Naive thymus-derived CD8-positive, alpha-beta T cell (primary cell): Measurements from ENCODE around the gene SGCD. TPM values are rescaled to one million over a fixed set of nuclear protein-coding genes. Genes with fewer than 3 reads are reported as not detected.

Source experiments
- ATAC-seq, 2 donors: fragments of 150-1000 bp; cut with Tn5 transposase in 1 of 2; sonication (Bioruptor Pico), chemical (Tn5 transposase) in 1 of 2; 1 replicate in 1 of 2; 2 replicates in 1 of 2; pipeline ENCODE4 v1.10.0; 2021; ENCODE audit warnings: mild to moderate bottlenecking in 2 of 2, moderate library complexity in 2 of 2
- POLR2A ChIA-PET: fragments of 350-600 bp; sonication (Branson Sonifier 250); formaldehyde crosslinking; loops from one replicate; lab custom pipeline; 2021; ENCODE audit warnings: antibody characterized with exemption; lab: Charles Lee
- DNase-seq, 10 donors: peaks; one replicate each; pipeline versions ENCODE4 v3.0.0 to v3.0.0-alpha.2; 2020 to 2022
- H3K27ac Mint-ChIP-seq, 10 donors: one replicate each; pipeline ENCODE4 v1.8.0; 2020 to 2022; ENCODE audit warnings: mild to moderate bottlenecking in 10 of 10, mixed read lengths in 10 of 10, moderate library complexity in 4 of 10, inconsistent platforms in 1 of 10
- H3K27me3 Mint-ChIP-seq, 5 donors: one replicate each; pipeline ENCODE4 v1.8.0; 2021 to 2022; ENCODE audit warnings: mixed read lengths in 5 of 5
- H3K36me3 Mint-ChIP-seq, 3 donors: one replicate each; pipeline ENCODE4 v1.8.0; 2020 to 2022; ENCODE audit warnings: mixed read lengths in 3 of 3, mild to moderate bottlenecking in 2 of 3, inconsistent platforms in 1 of 3
- H3K4me1 Mint-ChIP-seq, 4 donors: one replicate each; pipeline ENCODE4 v1.8.0; 2021 to 2022; ENCODE audit warnings: mixed read lengths in 4 of 4
- H3K4me3 Mint-ChIP-seq, 10 donors: one replicate each; pipeline ENCODE4 v1.8.0; 2020 to 2022; ENCODE audit warnings: mild to moderate bottlenecking in 10 of 10, mixed read lengths in 10 of 10, moderate library complexity in 6 of 10, inconsistent platforms in 1 of 10
- H3K9me3 Mint-ChIP-seq, 9 donors: one replicate each; pipeline ENCODE4 v1.8.0; 2020 to 2022; ENCODE audit warnings: mixed read lengths in 9 of 9, mild to moderate bottlenecking in 3 of 9, inconsistent platforms in 1 of 9, moderate library complexity in 1 of 9
- polyA plus RNA-seq, 3 donors: library from polyadenylated mRNA; unstranded; fragments of 300-500 nt; fragmentation: Illumina TruSeq; gene quantifications; one replicate each; pipeline ENCODE4 v1.2.3, GENCODE V29; 2021
- total RNA-seq, 8 experiments: library from RNA in 2 of 8; stranded (reverse) in 2 of 8; gene quantifications; one replicate each; pipeline ENCODE4 v1.2.3 and lab custom pipeline; 2021 to 2026

SGCD gene
- total and polyA plus RNA-seq, 5 experiments from 2014 or later: 0.18 to 2.0 TPM; not detected in 3

DNA sequence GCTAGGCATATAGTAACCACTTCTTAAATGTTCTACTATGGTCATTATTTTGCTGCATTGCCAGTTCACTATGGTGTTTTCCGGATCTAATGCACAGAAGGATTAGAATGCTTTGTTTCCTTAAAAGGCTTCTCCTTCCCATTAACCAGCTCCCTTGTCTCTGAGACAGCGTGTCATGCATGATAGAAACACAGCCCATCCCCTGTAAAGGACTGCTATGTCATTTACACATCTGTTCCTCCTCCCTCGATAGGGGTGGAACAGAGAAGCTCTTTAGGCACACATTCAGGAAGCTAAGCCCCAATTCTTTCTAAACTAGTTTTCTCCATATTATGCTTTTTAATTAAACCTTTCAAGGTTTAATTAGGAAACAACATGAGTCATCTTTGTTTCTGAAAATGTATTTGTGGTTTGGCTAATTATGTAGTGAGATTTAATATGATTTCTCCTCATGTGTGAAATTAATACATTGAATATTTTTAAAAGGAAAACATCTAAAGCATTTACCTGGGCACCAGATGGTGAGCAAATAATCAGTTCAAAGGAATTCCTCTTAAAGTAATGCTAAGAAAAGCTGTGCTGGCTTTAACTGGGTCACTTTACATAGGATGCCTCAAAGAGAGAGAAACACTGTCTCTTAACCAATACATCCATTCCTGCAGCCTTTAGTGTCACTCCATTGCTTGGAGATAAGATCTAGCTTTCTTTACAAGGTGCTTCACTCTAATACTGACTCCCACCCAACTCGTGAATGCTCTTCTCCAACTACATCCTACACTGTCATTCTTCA lies 389.8 kb downstream of the SGCD start:
- DNase-seq (no peak), ATAC-seq (no peak)
- POLR2A ChIA-PET: no interaction called here
- Mint-ChIP-seq H3K27ac (no peak overlapping the region), H3K36me3 (no peaks in the 10 kb centered on the region), H3K4me1 (peaks cover 0 to 2% (median 0%) of the 10 kb centered on the region in 4 donors), H3K4me3 (no peak overlapping the region), H3K27me3 (peaks cover 2 to 24% (median 4%) of the 10 kb centered on the region in 5 donors), H3K9me3 (no peaks in the 10 kb centered on the region)

DNA sequence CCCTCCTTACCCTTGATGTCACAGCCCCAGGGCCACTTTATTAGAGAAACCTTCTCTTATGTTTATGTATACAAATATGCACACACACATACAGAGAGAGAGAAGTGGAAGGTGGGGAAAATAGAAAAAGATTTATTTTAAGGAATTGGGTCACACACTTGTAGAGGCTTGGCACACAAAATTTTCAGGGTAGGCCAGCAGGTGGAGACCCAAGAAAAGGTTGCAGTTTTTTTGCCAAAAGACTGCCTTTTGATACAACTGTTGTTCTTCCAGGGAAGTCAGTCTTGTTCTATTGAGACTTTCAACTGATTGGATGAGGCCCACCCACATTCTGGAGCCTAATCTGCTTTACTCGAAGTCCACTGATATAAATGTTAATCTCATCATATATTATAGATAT lies 392.0 kb downstream of the SGCD start:
- Mint-ChIP-seq H3K27ac (no peak overlapping the region), H3K36me3 (no peaks in the 10 kb centered on the region), H3K4me1 (no peaks in the 10 kb centered on the region), H3K9me3 (no peaks in the 10 kb centered on the region), H3K4me3 (no peak overlapping the region), H3K27me3 (peaks cover 0 to 10% (median 4%) of the 10 kb centered on the region in 5 donors)
- ATAC-seq (no peak), DNase-seq (no peak)
- POLR2A ChIA-PET: no interaction called here

DNA sequence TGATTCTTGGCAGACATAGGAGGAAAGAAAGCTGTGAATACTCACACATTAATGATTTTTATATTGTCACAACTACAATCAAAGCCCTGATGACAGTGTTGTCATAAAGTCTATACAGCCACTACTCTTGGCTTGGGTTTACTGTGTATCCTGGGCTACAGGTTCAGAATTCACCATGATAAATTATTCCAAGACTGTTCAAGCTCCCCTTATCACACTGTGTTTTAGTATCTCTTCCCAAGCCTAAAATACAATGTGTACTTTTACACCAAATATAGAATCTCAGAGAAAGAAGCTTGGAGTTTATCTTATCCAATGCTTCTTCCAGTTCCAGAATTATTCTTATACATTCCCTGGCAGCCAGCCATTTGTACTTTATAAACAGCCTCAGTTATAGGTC lies 395.4 kb downstream of the SGCD start:
- no peak for DNase-seq
- Mint-ChIP-seq H3K4me3 (no peak overlapping the region), H3K9me3 (no peaks in the 10 kb centered on the region), H3K27me3 (peaks cover 0 to 17% (median 5%) of the 10 kb centered on the region in 5 donors), H3K27ac (no peak overlapping the region), H3K4me1 (no peaks in the 10 kb centered on the region), H3K36me3 (no peaks in the 10 kb centered on the region)
- ATAC-seq: no peak
- POLR2A ChIA-PET: no interaction called here

DNA sequence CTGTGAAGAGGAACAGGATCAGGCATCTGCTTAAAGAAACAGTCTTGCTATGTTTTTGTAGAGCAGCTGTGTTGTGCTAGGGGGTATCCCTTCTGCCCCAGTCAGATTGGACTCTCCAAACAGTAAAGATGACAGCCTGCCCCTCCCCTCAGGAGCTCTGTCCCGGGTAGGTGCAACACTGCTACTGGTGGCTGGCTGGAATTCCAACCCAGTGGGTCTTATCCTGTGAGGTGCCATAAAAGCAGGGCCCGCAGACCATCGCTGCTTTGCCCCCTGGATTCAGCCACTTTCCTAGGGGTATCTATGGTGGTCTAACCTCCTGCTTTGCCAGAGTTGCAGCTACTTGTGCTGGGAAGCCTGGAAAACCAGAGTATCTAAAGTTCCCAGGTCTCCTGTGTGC lies 408.5 kb downstream of the SGCD start:
- H3K27me3 Mint-ChIP-seq: peaks cover 0 to 12% (median 2%) of the 10 kb centered on the region in 5 donors
- peak in 1 of 10 donors; percentile 59 for DNase-seq
- no peak overlapping the region for H3K27ac Mint-ChIP-seq
- no peaks in the 10 kb centered on the region for H3K4me1 Mint-ChIP-seq
- H3K9me3 Mint-ChIP-seq: no peaks in the 10 kb centered on the region
- POLR2A ChIA-PET: no interaction called here
- H3K4me3 Mint-ChIP-seq: no peak overlapping the region
- ATAC-seq: no peak
- H3K36me3 Mint-ChIP-seq: peaks cover 0 to 3% (median 0%) of the 10 kb centered on the region in 3 donors

DNA sequence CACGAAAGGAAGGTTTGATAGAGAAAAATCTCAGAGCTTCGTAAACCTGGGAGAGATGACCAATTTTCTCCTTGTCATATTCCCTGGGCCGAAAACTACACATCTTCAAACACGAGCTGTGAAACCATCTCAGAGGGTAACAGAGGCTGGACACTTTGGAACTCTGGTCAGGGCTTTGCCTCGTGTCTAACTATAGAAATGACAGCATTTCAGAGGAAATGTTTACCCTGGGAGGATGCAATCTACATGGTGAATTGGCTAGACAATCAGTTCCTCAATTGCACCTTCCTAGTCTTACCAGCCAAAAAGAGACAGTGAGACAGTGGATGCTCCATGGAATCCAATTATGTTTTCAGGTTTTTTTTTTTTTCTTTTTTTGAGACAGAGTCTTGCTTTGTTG lies 414.6 kb downstream of the SGCD start:
- Mint-ChIP-seq H3K4me1 (no peaks in the 10 kb centered on the region), H3K27ac (no peak overlapping the region), H3K27me3 (peaks cover 0 to 19% (median 11%) of the 10 kb centered on the region in 5 donors), H3K4me3 (no peak overlapping the region), H3K9me3 (peaks cover 0 to 9% (median 0%) of the 10 kb centered on the region in 9 donors), H3K36me3 (peaks cover 0 to 7% (median 0%) of the 10 kb centered on the region in 3 donors)
- no peak for ATAC-seq
- no peak for DNase-seq
- POLR2A ChIA-PET: no interaction called here

DNA sequence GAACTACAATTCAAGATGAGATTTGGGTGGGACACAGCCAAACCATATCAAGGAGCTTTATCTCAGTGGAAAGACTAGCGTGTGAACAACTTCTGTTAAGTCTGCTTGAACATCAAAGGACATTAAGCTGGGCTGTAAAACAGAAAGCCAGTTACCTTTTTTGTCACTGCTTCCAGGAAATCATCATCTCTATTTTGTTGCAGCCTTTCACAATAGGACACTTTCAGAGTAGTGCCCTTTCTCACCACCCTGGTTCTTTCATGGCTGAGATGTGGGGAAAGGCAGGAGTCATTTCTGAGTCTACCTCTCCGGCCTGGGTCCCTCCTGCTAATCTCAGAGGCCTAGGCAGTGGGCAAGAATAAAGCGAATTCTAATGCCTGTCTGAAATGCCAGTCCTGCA lies 426.9 kb downstream of the SGCD start:
- no peaks in the 10 kb centered on the region for H3K36me3 Mint-ChIP-seq
- no peak overlapping the region for H3K4me3 Mint-ChIP-seq
- peaks cover 0 to 2% (median 0%) of the 10 kb centered on the region in 5 donors for H3K27me3 Mint-ChIP-seq
- peaks cover 2 to 11% (median 10%) of the 10 kb centered on the region in 4 donors for H3K4me1 Mint-ChIP-seq
- POLR2A ChIA-PET: no interaction called here
- H3K27ac Mint-ChIP-seq: peak overlapping the region in 5 of 10 donors; percentile 0 to 71 (median 17)
- no peak for ATAC-seq
- H3K9me3 Mint-ChIP-seq: no peaks in the 10 kb centered on the region
- peak in 1 of 10 donors; percentile 4 for DNase-seq

DNA sequence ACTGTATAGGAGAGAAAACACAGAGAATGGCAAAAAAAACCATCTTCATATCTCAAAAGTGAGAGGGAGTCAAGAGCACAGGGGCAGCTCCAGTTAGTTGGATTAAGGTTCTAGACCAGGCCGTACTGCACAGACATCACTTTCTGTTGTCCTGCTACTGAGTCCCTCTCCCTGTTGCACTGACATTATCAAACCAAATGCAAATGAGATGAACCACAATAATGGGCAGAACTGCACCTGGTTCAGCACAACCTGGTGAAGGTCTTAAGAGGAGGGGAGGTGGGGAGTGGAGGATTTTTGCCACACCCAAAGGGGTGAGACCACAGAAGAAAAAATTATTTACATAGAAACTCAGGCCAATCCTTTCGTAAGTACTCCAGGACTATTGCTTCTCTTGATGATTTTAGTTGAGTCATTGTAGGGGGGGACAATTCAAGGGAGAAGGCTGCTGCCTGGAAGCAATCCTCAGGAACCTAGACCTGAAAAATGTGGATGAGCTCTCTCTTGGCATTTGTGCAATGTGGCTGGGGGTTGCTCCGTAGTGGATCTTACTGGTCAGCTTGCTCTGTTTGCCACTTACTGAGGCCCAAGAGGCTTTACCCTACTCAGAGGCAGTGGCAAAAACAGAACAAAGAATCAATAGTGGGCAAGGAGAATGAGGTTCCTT lies 428.6 kb downstream of the SGCD start:
- Mint-ChIP-seq H3K36me3 (no peaks in the 10 kb centered on the region), H3K4me1 (peaks cover 2 to 11% (median 10%) of the 10 kb centered on the region in 4 donors), H3K27ac (no peak overlapping the region), H3K9me3 (no peaks in the 10 kb centered on the region), H3K27me3 (peaks cover 0 to 2% (median 0%) of the 10 kb centered on the region in 5 donors), H3K4me3 (no peak overlapping the region)
- POLR2A ChIA-PET: no interaction called here
- ATAC-seq (no peak), DNase-seq (no peak)

DNA sequence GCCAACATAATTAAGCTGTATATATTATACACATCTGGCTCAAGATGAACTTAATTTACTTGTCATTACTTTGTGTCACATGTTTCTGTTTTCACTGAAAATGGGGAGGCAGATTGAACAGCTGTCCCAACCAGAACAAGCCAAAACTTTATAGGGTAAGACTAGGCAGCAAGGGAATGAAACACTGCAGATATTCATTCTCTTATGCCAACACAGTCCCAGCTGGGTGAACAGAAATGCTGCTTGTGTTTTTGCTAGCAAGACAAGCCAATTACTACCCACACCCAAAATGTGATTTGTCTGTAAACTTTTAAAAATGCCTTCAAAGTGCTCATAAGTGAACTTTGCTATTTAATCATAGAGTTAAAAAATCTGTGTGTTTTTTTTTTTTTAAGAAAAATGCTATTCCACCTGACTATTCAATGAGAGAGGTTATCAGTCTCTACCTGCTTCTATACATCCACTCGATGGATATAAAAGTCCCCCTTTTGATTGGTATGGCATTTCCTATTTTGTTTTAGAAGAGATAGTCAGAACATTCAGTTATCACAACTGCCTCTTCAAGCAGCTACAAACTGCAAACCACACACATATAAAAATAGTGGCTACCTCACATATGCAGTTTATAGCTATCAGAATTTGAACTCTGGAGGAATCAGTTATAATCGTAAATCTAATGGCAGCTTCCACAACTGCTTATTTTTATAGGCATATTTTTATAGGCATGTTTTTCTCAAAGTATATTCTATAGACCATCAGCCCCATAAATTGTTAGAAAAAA lies 431.2 kb downstream of the SGCD start:
- Mint-ChIP-seq H3K36me3 (no peaks in the 10 kb centered on the region), H3K27me3 (peaks cover 0 to 8% (median 2%) of the 10 kb centered on the region in 5 donors), H3K4me1 (peaks cover 1 to 9% (median 8%) of the 10 kb centered on the region in 4 donors), H3K4me3 (no peak overlapping the region), H3K9me3 (no peaks in the 10 kb centered on the region), H3K27ac (no peak overlapping the region)
- POLR2A ChIA-PET: no interaction called here
- ATAC-seq: no peak
- no peak for DNase-seq

DNA sequence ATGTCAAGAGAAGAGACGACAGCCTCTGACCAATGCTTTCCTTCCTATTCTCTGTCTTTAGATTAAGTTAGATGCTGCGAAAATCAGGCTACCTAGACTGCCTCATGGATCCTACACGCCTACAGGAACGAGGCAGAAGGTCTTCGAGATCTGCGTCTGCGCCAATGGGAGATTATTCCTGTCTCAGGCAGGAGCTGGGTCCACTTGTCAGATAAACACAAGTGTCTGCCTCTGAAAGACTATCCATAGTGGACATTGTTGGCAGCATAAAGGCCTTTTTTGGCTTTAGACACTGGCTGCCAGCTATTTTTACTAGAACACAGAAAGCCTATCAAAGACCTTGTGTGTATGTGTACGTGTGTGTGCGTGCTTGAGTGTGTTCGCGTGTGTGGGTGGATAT lies 432.2 kb downstream of the SGCD start:
- ATAC-seq (no peak), DNase-seq (no peak)
- H3K27ac Mint-ChIP-seq: no peak overlapping the region
- no peaks in the 10 kb centered on the region for H3K4me1 Mint-ChIP-seq
- POLR2A ChIA-PET: no interaction called here
- peaks cover 2 to 9% (median 3%) of the 10 kb centered on the region in 5 donors for H3K27me3 Mint-ChIP-seq
- no peaks in the 10 kb centered on the region for H3K9me3 Mint-ChIP-seq
- no peaks in the 10 kb centered on the region for H3K36me3 Mint-ChIP-seq
- no peak overlapping the region for H3K4me3 Mint-ChIP-seq

DNA sequence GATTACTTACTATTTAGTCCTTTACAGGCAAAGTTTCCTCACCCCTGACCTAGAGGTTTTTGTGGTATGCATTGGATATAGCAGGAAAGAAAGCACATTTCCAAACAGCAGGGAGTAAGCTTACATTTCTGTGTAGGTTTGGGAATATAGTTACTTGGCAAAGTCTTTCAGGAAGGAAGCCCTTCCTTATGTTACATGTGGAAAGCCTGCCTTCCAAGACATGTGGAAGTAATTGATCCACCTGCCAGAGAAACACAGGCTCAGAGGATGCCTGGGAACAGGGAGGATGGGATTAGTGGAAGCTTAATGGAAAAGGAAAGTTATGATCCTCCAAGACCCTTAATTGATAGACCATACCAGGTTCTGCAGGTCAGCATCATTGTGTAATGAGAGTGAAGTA lies 435.8 kb downstream of the SGCD start:
- DNase-seq (no peak), ATAC-seq (no peak)
- no peak overlapping the region for H3K4me3 Mint-ChIP-seq
- no peak overlapping the region for H3K27ac Mint-ChIP-seq
- H3K36me3 Mint-ChIP-seq: no peaks in the 10 kb centered on the region
- peaks cover 1 to 9% (median 4%) of the 10 kb centered on the region in 5 donors for H3K27me3 Mint-ChIP-seq
- H3K9me3 Mint-ChIP-seq: no peaks in the 10 kb centered on the region
- POLR2A ChIA-PET: no interaction called here
- H3K4me1 Mint-ChIP-seq: no peaks in the 10 kb centered on the region

DNA sequence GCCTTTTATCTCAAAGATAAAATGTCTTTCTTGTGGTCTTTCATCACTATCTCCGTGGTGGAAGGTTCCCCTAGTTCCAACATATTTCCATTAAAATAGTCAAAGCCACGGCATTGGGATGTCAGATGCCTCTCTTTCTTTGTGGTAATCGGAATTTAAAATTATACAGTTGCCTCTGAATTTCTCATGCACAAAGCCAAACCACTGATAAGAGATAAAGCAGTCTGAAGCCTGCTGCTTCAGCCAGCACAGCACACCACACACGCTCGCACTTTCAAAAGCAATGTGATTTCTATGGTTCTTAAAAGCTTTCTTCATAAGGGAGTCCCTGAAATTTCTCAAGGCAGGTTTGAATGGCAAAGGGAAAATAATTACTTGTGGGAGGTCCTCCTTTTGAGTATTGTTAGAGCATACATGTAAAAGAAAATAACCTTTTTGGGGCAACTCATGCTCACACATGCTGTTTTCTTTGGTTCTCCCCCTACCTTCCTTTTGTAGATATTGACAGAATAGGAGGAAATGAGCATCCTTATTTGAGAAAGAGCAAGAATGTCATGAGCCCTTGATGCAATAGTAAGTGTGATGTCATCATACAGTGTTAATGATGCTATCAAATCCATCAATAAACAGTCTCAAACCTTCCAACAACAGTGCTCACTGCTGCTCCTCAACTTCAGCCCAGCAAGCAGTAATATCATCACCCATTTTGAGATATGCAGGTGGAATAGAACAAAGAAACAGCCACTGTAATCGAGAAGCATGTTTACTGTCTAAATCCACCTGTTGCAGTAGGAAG lies 437.4 kb downstream of the SGCD start:
- ATAC-seq (no peak), DNase-seq (no peak)
- POLR2A ChIA-PET: no interaction called here
- H3K4me3 Mint-ChIP-seq: no peak overlapping the region
- no peaks in the 10 kb centered on the region for H3K36me3 Mint-ChIP-seq
- H3K9me3 Mint-ChIP-seq: no peaks in the 10 kb centered on the region
- peaks cover 4 to 9% (median 7%) of the 10 kb centered on the region in 5 donors for H3K27me3 Mint-ChIP-seq
- no peak overlapping the region for H3K27ac Mint-ChIP-seq
- no peaks in the 10 kb centered on the region for H3K4me1 Mint-ChIP-seq

DNA sequence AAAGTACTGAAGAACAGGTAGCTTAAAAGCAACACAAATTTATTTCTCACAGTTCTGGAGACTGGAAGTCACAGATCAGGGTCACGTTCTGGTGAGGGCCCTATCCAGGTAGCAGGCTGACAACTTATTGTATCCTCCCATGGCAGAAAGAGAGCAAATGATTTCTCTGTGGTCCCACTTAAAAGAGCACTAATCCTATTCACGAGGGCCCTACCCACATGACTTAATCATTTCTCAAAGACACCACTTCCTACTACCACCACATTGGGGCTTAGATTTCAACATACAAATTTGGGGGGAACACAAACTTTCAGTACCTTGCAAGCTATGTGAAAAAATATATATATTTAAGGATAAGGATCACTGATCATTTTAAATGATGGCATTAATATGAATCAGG lies 447.3 kb downstream of the SGCD start:
- peaks cover 0 to 9% (median 0%) of the 10 kb centered on the region in 5 donors for H3K27me3 Mint-ChIP-seq
- peaks cover 0 to 6% (median 0%) of the 10 kb centered on the region in 9 donors for H3K9me3 Mint-ChIP-seq
- DNase-seq: no peak
- H3K27ac Mint-ChIP-seq: no peak overlapping the region
- H3K4me3 Mint-ChIP-seq: no peak overlapping the region
- H3K36me3 Mint-ChIP-seq: peaks cover 0 to 2% (median 0%) of the 10 kb centered on the region in 3 donors
- POLR2A ChIA-PET: no interaction called here
- H3K4me1 Mint-ChIP-seq: peaks cover 0 to 2% (median under 1%) of the 10 kb centered on the region in 4 donors
- ATAC-seq: no peak
